ENCODE data around the gene CBLIF. TPM values are rescaled to one million over a fixed set of nuclear protein-coding genes. Genes with fewer than 3 reads are reported as not detected.
A peak's percentile ranks its signal among the peaks of the same experiment; 100 is the strongest.

CBLIF gene
- total and polyA plus RNA-seq, 2 of the 13 experiments (the other 11 are each of a cell fraction or from before 2014, with no cell fraction given) = not detected

DNA sequence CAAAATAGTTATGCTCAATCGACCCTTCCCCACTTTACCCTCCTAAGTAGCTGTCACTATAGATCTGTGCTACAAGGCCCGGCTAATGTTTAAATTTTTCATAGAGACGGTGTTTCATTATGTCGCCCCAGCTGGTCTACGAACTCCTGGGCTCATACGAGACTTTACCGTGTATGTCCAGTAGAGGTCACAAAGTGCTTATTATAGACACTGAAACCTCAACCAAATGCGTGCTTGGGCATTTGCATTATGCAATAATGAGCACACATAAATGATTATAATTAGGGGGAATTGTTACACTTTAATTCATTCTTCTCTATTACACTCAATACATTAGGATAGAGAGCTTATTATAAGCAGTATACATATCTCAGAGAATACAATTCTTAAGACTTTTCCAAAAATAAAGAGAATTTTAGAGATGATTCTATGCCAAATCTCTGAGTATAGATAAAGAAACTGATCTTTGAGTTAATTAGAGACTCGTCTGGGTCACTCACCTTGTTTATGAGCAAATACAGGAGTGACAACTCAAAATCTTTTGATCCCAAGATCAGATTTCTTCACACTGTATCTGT lies 22.2 kb downstream of the CBLIF start:
- WGBS (ENCODE audit: low lambda C conversion rate) = 2% methylated on average over 9 of the region's 9 CpGs
- H2AFZ ChIP-seq (ENCODE audit: low read length) = no peak overlapping the region
- no peak overlapping the region for H3K4me3 ChIP-seq (replicated peaks in 1 of 3; ENCODE audit: insufficient read depth in 1 of 3, low read depth in 2 of 3, low read length in 3 of 3)
- H4K20me1 ChIP-seq (ENCODE audit: insufficient read depth, low read length) = no peaks in the 10 kb centered on the region
- no peak overlapping the region for H3K9ac ChIP-seq (ENCODE audit: insufficient read depth, low read depth, low read length)
- no peaks in the 10 kb centered on the region for H3K79me2 ChIP-seq (ENCODE audit: insufficient read depth, low read length)
- H3K4me1 ChIP-seq (ENCODE audit: insufficient read depth, low read length) = no peaks in the 10 kb centered on the region
- POLR2A ChIA-PET = no interaction called here
- DNase-seq (ENCODE audit: low spot score) (peak; percentile 63), ATAC-seq (peak; percentile 87), FAIRE-seq (peak; percentile 88)
- BruUV-seq (replicated peaks) = no TSS peak
- intact Hi-C loops (cut with micrococcal nuclease; ENCODE audit: unreplicated experiment) (loop anchor here (1.0 to 2.0 kb wide), 3 partner anchors 96 to 428 kb away; no protein-coding TSS in a partner anchor), in situ Hi-C loops (cut with HindIII; ENCODE audit: extremely low pct_ligation_motif_present, low pct_unique_long_range_greater_than_20kb) (loop anchor here (5.0 kb wide), 1 partner anchor 309 kb away; no protein-coding TSS in a partner anchor)
- H3K9me3 ChIP-seq (ENCODE audit: low read length) = no peaks in the 10 kb centered on the region
- H3K27ac ChIP-seq (ENCODE audit: extremely low read length, insufficient read depth, low read length) = no peak overlapping the region
- no peak overlapping the region for H3K4me2 ChIP-seq (ENCODE audit: low read depth, low read length)
- H3K27me3 ChIP-seq (ENCODE audit: control insufficient read depth in 1 of 2, insufficient read depth in 2 of 2, low read length in 2 of 2) = no peaks in the 10 kb centered on the region
- no peaks in the 10 kb centered on the region for H3K36me3 ChIP-seq (replicated peaks in 1 of 2; ENCODE audit: control insufficient read depth in 1 of 2, insufficient read depth in 2 of 2, low read length in 2 of 2)
- CTCF ChIA-PET (ENCODE audit: low intra/inter-chr PET ratio, low total read pairs) = interaction anchor here (1.7 to 2.4 kb wide), 3 partner anchors 95 to 370 kb away, joined by 5 to 29 read pairs (median 18); no protein-coding TSS in a partner anchor
- TF ChIP-seq HHEX (CRISPR knock-in tag; IDR thresholded peaks at IDR 0.05) (no peak), SRSF1 (optimal IDR thresholded peaks at IDR 0.05; ENCODE audit: low read depth, low read length) (no peak), NFATC3 (CRISPR knock-in tag; IDR thresholded peaks at IDR 0.05) (no peak), BRF2 (CRISPR knock-in tag; IDR thresholded peaks at IDR 0.05) (no peak), ZNF781 (CRISPR knock-in tag; IDR thresholded peaks at IDR 0.05; ENCODE audit: borderline replicate concordance, not compliant biosample characterization) (no peak), ZBTB38 (CRISPR knock-in tag; IDR thresholded peaks at IDR 0.05) (no peak), PHF5A (CRISPR knock-in tag; IDR thresholded peaks at IDR 0.05; ENCODE audit: low read depth, unreplicated experiment) (no peak), CEBPB (IDR thresholded peaks at IDR 0.05; ENCODE audit: borderline replicate concordance, low read depth, low read length) (peak; percentile 83), KDM5A (IDR thresholded peaks at IDR 0.05; ENCODE audit: borderline replicate concordance, low read length) (no peak), PAXIP1 (CRISPR knock-in tag; conservative IDR thresholded peaks at IDR 0.05) (no peak), ZNF30 (CRISPR knock-in tag; IDR thresholded peaks at IDR 0.05) (no peak), ZFAT (CRISPR knock-in tag; conservative IDR thresholded peaks at IDR 0.05) (no peak), E2F5 (CRISPR knock-in tag; conservative IDR thresholded peaks at IDR 0.05) (no peak), ZNF501 (CRISPR knock-in tag; IDR thresholded peaks at IDR 0.05) (no peak), RAD21 (CRISPR knock-in tag; IDR thresholded peaks at IDR 0.05) (peak; percentile 62), CENPBD1 (CRISPR knock-in tag; IDR thresholded peaks at IDR 0.05; ENCODE audit: borderline replicate concordance, low read depth) (no peak), ZKSCAN5 (CRISPR knock-in tag; IDR thresholded peaks at IDR 0.05) (no peak), MIXL1 (CRISPR knock-in tag; IDR thresholded peaks at IDR 0.05) (peak; percentile 50; the same call in 1 of the 2 replicates), NCOR1 (IDR thresholded peaks at IDR 0.05; ENCODE audit: borderline replicate concordance, low read length) (no peak), ZNF850 (CRISPR knock-in tag; conservative IDR thresholded peaks at IDR 0.05) (no peak)
